ENCODE measurements around the gene CEP68.

CEP68 gene

DNA sequence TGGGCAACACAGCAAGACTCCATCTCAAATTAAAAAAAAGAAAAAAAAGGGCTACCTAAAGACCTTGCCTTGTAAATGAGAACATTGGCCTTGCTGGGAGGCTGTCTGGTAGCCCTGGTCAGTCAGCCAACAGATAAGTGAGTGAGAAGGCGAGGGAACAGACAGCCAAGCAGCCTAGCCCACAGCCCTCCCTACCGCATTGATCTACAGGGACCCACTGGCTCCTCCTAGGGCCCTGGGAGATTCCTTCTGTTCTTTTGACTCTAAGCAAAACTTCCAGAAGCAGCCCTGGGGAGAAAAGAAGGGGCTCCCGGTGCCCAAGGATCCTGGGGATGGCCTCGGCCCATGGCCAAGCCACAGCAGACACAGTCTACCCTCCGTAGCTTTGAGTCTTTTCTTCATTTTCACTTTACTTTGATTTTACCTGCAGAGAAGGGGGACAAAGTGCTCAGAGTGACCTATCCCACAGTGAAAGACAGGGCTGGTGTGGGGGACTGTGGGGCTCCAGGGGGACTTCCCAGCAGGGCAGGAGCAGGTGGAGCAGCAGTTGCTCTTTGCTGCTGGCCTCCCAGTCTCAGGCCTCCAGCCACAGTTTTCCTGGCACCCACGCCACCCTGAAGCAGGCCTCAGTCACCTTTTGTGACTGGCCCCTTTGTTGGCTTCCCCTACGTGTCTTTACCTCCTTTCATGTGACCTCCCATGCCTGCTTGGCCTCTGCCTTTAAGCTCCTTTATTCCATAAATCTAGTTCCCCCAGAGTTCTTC is 5.1 kb downstream of the CEP68 start:
- DNase-seq, result no peak

DNA sequence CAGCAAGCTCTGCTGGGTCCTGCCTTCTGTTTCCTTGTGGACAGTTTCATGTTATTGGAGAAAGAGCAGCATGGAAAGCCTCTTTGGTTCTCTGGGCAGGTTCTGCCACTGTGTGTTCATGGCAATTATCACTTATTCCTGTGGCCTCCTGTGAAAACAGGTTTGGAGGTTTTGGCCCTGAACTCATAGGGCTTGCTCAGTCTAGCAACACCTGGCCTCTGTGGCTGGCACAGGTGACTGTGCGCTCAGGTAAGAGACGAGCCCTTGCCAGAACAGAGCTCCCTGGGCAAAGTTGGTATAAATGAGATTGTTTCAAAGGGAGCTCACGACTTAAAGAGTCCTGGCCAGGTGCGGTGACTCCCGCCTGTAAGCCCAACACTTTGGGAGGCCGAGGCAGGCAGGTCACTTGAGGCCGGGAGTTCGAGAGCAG is 5.7 kb downstream of the CEP68 start:
- DNase-seq, result no peak

DNA sequence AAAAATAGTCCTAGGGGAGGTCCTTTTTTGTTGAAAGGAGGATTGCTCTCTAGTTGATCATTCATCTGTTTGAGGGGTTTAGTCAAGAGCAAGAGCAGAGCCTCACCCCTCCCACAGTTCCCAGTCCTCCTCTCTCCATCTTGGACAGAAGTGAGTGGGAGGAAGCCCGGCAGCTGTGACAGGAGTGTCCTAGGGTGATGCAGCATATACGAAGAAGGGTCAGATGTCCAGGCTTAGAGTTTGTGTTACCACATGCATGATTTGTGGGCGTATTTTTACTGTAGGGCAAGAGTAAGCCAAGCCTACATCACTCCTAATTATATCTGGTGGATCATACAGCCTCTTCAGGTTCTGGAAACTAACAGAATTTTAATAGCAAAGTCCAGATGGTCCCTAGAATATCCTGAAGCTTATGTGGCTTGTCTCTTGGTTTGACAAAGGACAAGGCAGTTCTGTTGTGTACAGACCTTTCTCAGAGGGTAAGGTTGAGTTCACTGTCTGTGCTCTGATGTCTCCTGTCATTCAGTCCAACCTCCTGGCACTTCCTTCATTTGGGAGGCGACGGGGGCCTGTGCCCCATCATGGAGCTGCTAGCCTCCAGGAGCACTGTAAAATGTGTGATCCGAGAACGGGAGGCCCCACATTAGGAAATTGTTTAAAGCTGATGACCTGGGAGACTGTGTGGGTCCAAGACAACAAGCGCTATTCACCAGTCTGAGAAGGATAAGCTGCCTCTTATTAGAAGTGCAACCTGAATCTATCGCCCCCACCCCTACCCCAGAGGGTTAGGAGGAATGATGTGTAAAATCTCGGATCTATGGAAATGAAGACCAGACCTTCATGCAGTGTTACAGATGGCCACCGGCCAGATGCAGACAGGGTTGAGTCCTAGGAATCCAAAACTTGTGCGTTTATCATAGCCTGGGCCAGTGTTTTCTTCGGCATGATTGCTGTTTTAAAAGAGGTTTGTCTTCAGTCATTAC is 6.9 kb downstream of the CEP68 start:
- no peak for DNase-seq

DNA sequence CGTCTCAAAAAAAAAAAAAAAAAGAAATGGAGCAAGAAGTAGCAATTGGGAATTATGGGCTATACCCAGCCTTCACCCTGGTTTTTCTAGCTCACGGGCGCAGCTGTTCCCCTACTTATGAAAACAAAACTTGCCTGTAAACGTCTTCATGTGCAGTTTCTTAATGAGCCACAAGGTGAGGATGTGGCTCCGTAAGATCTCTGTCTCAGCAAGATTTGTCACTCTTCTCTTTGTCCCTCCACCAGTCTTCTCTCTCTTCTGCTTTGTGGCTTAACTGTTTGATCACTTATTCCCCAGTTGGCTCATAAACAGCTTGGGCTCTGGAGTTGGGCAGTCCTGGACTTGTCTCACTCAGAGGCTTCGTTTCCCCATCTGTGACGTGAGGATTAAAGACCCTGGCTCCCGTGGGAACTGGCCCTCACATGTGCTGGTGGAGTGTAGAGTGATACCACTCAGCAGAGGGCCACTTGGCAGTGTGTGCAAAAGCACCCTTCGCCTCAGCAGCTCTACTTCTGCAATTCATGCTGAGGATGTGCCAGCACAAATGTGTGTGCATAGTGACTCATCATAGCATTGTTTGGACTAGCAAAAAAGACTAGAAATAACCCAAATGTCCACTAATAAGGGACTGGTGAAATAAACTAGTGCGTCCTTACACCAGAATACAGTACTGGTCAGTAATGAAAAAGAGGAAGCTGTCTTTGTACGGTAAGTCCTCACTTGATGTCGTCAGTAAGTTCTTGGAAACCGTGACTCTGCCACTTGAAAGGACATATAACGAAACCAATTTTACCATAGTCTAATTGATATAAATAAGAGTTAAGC is 8.7 kb downstream of the CEP68 start:
- no peak for DNase-seq

DNA sequence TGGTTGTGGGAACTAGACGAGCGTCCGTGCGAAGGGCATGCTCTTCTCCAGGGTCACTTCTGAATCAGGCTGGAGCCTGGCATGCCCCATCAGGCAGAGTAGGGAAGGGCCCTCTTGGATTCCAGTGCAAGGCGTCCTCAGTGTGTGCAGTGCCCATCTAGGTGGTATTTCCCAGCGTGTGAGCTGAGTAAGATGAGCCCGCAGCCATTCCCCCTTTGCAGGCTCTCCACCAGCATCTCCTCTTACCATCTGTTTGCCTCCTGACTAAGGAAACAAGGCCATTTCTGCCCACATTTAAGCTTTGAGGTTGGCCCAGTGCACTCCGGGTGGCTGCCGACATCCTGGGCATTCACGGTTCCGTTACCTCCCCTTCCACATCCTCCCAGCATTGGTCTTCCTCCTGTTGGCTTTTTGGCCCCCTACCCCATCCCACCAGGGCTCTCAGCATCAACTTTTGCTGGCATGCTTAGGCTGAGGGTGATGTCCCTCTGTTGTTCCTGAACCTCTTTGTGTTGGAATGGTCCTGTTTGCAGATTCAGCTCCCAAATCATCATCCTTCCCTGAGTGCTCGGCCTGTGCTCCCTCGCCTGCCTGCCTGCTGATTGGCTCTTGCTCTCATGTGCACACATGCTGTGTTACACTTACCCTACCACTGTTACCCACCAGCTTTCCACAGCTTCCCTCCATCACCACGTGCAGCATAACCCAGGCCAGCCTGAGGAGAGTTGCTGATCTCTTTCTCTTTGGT is 11.8 kb downstream of the CEP68 start:
- no peak for DNase-seq

DNA sequence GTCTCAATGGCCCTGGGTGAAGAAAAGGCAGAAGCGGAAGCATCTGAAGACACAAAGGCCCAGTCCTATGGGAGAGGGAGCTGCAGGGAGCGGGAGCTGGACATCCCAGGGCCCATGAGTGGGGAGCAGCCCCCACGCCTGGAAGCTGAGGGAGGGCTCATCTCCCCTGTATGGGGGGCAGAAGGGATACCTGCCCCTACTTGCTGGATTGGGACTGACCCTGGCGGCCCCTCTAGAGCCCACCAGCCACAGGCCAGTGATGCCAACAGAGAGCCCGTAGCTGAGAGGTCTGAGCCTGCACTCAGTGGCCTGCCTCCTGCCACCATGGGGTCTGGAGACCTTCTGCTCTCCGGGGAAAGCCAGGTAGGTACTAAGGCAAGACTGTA is 13.2 kb downstream of the CEP68 start:
- DNase-seq, result no peak

DNA sequence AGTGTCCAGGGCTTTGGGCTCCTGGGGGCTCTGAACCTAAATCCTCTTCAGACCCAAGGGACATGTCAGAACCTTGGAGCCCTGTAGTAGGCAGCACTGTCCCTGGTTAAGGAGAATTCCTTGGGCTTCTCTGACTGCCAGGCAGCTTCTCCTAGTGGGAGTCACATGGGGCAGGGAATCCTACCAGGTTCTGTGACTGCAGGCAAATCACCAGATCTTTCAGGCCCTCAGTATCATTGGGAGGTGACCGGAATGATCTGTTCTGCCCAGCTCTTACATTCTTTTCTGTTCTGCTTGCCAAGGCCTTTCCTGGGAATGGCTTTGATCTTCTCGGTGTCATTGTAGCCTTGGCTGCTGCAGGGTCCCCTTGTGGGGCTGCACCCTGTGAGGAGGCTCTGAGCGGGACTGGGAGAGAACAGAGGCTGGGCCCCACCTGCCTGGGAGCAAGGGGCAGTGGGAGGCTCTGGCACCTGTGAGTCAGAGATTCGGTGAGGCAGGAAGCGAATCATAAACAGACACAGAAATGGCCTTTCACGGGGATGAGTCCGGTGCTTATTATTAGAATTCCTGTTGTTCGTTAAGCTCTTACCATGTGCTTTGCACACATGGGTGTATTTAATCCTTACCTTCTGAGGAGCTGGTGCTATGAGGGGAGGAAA is 14.1 kb downstream of the CEP68 start:
- no peak for DNase-seq

DNA sequence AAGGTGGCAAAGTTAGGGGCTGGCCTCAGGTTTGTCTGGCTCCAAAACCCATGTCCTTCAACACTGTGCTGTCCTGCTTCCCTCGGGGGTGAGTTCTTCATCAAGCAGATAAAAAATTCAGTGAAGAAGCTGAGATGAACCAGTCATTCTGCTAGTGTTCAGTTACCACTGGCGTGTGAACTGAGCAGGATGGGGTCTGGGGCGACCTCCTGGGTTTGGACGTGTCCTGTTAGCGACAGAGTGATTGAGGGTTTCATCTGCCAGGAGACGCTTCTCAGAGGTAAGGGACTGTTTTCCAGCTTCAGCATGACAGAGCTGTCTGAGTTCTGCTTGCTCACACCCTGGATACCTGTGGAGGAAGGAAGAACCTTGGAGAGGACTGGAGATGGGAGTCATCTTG is 14.6 kb downstream of the CEP68 start:
- no peak for DNase-seq

DNA sequence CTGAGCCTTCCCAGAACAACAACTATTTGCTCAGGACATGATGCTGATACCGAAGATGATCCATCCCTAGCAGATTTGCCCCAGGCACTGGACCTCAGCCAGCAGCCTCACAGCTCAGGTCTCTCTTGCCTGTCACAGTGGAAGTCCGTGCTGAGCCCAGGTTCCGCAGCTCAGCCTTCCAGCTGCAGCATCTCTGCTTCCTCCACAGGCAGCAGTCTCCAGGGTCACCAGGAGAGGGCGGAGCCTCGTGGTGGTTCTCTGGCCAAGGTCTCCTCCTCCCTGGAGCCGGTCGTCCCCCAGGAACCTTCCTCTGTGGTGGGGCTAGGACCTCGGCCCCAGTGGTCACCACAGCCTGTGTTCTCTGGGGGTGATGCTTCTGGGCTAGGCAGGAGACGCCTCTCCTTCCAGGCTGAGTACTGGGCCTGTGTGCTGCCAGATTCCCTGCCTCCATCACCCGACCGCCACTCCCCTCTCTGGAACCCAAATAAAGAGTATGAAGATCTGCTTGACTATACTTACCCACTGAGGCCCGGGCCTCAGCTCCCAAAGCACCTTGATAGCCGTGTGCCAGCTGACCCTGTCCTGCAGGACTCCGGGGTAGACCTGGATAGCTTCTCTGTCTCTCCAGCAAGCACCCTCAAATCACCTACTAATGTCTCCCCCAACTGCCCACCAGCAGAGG is 15.4 kb downstream of the CEP68 start:
- DNase-seq, result no peak

DNA sequence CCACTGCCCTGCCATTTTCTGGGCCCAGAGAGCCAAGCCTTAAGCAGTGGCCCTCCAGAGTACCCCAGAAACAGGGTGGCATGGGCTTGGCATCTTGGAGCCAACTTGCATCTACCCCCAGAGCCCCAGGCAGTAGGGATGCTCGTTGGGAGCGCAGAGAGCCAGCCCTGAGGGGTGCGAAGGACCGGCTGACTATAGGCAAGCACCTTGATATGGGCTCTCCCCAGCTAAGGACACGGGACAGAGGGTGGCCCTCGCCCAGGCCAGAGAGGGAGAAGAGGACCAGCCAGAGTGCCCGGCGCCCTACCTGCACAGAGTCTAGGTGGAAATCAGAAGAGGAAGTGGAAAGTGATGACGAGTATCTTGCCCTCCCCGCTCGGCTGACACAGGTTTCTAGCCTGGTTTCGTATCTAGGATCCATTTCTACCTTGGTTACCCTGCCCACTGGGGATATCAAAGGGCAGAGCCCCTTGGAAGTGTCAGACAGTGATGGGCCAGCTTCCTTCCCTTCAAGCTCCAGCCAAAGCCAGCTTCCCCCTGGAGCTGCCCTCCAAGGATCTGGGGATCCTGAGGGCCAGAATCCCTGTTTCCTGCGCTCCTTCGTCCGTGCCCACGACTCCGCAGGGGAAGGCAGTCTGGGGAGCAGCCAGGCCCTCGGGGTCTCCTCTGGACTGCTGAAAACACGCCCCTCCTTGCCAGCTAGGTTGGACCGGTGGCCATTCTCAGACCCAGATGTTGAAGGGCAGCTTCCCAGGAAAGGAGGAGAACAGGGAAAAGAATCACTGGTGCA is 16.2 kb downstream of the CEP68 start:
- no peak for DNase-seq

DNA sequence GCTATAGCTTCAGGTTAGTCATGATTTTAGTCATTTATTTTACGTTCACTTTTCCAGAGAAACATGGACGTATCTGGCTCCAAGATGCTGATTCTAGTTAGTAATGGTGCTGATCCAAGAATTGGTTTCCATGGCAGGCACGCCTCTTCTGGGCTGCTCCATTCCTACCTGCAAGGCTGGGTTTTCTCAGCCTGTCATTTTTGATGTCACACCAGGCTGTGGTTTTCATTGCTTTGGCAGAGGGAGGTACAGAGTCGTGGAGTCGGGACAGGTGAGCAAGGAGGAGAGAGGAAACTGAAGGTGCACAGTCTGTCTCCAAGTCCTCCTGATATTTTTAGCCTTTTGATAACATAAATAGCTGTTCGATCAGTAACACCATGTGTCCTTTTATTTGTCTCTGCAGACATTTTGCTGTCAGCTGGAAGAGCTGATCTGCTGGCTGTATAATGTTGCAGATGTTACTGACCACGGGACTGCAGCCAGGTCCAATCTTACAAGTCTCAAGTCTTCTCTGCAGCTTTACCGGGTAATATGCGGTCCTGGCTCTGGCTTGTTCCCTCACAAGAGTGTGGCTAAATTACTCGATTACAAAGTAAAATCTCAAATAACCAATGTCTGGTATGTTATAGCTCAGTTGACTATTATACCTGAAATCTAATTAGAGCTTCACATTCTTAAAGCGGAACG is 17.8 kb downstream of the CEP68 start:
- DNase-seq, result no peak

DNA sequence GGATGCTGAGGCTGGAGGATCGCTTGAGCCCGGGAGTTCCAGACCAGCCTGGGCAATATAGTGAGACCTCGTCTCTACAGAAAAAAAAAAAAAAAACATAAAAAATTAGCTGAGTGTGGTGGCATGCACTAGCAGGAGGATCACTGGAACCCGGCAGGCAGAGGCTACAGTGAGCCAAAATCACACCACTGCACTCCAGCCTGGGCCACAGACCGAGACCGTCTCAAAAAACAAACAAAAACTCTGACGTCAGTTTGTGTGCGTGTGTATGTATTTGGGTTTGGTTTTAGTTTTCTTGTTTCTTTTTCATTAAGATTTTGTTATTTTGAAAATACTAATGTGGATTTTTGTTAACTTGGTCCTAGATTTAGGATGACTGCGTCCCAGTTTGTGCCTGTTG is 19.0 kb downstream of the CEP68 start:
- no peak for DNase-seq

DNA sequence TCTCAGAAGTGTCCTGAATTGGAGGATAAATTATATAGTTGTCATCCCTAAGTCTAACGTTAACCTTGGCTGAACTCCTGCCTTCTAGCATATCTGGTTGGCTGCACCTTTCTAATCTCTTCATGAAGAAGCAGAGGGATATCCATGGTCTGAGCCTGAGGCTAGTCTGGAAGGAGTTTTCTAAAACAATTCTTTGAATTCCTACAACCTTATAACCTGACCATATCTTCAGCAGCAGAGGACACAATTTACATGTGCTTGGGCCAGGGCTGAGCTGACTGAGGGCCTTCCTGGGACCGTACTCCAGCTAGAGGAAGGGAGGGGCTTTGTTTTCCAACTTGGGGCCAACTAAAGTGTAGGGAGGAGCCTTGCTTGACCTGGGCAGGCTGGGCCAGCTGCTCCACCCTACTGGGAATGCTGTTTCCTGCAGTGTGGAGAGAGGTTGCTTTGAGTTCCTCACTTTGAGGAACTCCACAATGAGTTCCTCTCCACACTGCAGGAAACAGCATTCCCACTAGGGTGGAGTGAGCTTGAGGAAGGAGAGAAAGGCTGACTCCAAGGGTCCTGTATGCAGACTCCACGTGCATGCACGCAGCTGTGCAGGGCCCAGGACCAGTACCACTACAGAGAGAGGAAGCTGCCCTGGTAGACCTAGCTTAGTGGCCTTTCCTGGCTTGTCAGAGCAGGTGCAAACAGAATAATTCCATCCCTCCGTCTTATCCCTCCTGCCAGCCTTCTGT is 19.6 kb downstream of the CEP68 start:
- no peak for DNase-seq

DNA sequence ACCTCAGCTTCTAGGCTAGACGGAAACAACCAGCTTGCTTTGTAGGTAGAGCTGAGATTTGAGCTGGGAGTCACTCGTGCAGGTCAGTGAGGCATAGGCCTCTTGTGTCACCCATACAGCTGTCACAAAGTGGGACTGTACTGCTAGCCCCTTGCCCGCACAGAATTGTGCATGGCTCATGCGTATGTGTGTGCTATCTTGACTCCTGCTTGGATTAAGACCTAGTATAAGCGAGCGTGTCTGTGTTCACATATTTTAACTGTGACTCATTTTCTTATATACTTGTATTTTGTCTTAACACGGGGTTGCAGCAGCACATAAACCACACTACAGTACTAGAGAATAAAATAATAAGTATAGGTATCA is 20.1 kb downstream of the CEP68 start:
- no peak for DNase-seq

DNA sequence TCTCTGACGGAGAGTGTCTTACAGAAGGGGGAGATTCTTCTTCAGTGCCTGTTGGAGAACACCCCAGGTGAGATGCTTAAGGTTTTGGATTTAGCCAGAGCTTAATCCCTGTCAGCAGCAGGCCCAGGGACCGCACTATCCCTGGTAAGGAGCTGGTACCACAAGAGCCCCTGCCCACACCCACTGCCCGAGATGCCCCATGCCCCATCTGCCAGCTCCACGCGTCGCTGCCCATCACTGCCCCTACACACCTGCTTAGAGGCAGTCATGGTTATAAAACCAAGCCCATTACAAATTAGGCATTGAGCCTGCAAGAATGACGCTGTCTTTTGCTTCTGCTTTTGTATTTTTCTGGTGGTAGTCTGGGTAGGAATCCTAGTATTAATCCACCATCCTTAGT is 21.7 kb downstream of the CEP68 start:
- DNase-seq, result no peak

DNA sequence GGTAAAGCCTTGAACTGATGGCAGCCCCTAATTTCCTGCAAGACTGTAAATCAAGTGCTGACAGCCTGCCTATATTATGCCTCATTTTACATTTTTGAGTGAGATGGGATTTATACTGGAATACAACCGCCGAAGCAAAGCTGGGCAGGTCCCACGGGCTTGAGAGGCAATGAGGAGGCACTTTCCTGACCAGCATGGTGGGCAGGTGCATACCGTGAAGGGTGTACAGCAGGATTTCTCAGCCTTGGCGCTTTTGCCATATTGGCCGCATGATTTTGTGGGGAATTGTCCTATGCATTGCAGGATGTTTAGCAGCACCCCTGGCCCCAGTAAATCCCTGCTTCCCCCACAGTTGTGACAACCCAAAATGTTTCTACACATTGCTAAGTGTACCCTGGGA is 22.8 kb downstream of the CEP68 start:
- no peak for DNase-seq

DNA sequence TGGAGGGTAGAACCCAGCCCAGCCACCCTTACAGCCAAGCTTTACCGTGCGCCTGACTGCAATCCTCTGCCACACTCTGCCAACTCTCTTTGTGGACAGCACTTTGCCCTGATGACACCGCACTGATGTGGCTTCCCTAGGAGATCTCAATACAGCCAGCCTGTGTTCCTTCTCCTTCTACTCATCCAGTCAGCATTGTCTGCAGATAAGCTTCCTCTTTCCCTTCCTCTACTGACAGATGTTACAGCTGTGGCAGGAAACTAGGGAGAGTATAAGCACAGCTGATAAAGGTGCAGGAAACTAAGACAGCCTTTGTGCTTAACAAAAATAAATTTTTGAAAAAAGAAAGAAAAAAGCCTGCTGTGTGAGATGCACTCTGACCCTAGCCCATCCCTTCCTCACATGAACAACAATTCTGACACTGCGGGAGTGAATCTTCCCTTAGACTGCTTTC is 25.0 kb downstream of the CEP68 start:
- DNase-seq, result no peak

DNA sequence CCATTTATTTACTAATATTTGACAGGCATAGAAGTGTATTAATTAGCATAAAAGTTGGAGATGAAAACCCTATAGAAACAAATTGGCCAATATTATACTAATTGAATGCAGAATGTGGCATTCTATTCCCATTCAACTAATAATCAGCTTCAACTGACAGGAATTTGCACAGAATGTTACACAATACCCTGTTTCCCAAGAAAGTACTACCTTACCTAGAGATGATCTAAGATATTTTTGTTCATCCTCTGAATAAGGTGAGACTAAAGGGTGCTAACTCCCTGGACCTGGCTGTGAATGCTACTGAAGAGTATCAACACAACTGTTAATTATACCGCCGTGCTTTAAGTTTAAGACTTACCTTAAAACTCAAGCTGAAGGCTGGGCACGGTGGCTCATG is 28.9 kb downstream of the CEP68 start:
- no peak for DNase-seq

DNA sequence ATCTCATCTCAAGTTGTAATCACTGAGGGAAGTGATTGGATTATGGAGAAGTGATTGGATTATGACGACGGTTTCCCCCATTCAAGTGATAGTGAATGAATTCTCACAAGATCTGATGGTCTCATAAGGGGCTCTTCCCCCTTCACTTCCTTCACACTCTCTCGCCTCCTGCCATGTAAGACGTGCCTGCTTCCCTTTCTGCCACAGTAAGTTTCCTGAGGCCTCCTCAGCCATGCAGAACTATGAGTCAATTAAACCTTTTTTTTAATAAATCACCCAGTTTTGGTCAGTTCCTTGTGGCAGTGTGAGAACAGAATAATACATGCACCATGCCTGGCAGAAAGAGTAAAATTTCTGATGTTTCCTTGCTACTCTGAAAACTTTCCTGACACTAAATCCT is 36.6 kb downstream of the CEP68 start:
- DNase-seq, result no peak

Data from activated gamma-delta T cell (primary cell).